B cell (primary cell): ENCODE data around the gene EIF3J.

Experiments
- CTCF ChIP-seq: fragments of 200-600 bp; IDR thresholded peaks from one replicate; pipeline ENCODE4 v1.8.0; 2022; ENCODE audit warnings: antibody characterized with exemption, mild to moderate bottlenecking
- EZH2 ChIP-seq: IDR thresholded peaks from 2 replicates; pipeline ENCODE4 v1.6.1; 2012; ENCODE audit warnings: borderline replicate concordance, low read depth, mild to moderate bottlenecking, moderate library complexity, low read length; ENCODE audit not compliant: insufficient read depth, poor library complexity, severe bottlenecking

GRCh38 chr15:44554934-44555723 lies 18.2 kb downstream of the EIF3J start:
- TF ChIP-seq CTCF (no peak), EZH2 (no peak)
